GM12874 (cell line): Measurements from ENCODE around the gene ADGRD1.

Source experiments
- TF ChIP-seq, protein P1 (sequence below): IDR thresholded peaks from 2 replicates; pipeline ENCODE4 v1.5.1; 2011; ENCODE audit warnings: low read depth, mild to moderate bottlenecking, control low read depth, low read length, moderate library complexity; ENCODE audit not compliant: insufficient read depth

The ADGRD1 gene

DNA sequence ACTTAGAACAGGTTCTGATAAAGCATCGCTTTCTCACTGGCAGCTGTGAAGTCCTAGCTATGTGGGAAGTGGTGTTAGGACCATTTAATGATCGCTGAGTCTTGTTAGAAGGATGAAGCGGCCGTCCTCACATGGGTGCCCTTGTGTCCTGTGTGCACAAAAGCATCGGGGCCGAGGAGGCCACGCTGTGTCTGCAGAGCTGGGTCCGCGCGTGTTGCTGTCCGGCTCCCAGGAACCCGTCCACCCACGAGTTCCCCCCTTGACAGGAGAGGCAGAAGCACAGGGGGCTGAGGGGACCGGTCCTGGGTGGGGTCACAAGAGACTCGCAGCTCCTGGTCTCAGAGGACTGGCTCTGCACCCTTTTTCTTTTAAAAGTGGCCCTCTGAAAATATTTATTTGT is 90.4 kb downstream of the ADGRD1 start:
- TF ChIP-seq, protein P1, sequence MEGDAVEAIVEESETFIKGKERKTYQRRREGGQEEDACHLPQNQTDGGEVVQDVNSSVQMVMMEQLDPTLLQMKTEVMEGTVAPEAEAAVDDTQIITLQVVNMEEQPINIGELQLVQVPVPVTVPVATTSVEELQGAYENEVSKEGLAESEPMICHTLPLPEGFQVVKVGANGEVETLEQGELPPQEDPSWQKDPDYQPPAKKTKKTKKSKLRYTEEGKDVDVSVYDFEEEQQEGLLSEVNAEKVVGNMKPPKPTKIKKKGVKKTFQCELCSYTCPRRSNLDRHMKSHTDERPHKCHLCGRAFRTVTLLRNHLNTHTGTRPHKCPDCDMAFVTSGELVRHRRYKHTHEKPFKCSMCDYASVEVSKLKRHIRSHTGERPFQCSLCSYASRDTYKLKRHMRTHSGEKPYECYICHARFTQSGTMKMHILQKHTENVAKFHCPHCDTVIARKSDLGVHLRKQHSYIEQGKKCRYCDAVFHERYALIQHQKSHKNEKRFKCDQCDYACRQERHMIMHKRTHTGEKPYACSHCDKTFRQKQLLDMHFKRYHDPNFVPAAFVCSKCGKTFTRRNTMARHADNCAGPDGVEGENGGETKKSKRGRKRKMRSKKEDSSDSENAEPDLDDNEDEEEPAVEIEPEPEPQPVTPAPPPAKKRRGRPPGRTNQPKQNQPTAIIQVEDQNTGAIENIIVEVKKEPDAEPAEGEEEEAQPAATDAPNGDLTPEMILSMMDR, result no peak

DNA sequence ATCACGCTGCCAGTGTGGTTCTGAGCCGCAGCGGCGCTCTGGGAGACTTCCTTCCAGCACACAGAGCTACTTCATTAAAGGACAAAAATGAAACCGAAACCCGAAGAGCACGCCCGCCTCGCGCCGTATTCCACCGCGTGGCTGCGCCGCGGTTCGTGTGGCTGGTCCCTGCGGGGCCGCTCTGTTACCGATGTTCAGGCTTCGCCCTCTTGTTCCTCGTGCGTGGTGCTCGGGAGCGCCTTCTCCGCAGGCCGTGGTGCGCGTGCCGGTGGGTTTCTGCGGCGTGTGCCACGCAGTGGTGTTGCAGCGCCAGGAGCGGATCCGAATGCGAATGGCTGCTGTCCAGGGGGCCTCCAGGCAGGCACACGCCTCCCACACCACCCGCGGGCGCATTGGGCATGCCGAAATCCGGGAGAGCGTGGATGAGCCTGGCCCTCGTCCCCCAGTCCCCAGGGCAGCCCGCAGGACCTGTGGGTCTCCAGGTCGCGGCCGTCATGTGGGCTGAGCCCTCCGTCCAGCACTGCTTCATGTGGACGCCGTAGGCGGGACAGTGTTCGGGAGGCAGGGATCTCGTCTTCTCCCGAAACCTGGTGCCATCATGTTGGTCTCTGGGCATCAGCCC is 91.2 kb downstream of the ADGRD1 start:
- TF ChIP-seq, protein P1, result no peak

DNA sequence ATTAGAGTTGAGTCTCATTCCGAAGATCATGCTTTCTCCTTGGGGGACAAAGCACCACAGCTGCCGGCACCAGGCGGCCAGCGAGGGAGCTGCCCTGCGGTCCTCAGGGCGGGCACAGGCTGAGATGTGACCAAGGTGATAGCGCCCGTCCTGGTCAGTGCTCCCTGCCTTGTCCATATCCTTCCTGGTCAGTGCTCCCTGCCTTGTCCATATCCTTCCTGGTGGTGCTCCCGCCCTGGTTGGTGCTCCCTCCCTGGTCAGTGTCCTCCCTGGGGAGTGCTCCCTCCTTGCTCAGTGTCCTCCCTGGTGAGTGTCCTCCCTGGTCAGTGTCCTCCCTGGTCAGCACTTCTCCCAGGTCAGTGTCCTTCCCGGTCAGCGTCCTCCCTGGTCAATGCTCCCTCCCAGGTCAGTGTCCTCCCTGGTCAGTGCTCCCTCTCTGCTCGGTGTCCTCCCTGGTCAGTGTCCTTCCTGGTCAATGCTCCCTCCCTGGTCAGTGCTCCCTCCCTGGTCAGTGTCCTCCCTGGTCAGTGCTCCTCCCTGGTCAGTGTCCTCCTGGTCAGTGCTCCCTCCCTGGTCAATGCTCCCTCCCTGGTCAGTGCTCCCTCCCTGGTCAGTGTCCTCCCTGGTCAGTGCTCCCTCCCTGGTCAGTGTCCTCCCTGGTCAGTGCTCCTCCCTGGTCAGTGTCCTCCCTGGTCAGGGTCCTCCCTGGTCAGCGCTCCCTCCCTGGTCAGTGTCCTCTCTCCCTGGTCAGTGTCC is 92.2 kb downstream of the ADGRD1 start:
- TF ChIP-seq, protein P1, result no peak

DNA sequence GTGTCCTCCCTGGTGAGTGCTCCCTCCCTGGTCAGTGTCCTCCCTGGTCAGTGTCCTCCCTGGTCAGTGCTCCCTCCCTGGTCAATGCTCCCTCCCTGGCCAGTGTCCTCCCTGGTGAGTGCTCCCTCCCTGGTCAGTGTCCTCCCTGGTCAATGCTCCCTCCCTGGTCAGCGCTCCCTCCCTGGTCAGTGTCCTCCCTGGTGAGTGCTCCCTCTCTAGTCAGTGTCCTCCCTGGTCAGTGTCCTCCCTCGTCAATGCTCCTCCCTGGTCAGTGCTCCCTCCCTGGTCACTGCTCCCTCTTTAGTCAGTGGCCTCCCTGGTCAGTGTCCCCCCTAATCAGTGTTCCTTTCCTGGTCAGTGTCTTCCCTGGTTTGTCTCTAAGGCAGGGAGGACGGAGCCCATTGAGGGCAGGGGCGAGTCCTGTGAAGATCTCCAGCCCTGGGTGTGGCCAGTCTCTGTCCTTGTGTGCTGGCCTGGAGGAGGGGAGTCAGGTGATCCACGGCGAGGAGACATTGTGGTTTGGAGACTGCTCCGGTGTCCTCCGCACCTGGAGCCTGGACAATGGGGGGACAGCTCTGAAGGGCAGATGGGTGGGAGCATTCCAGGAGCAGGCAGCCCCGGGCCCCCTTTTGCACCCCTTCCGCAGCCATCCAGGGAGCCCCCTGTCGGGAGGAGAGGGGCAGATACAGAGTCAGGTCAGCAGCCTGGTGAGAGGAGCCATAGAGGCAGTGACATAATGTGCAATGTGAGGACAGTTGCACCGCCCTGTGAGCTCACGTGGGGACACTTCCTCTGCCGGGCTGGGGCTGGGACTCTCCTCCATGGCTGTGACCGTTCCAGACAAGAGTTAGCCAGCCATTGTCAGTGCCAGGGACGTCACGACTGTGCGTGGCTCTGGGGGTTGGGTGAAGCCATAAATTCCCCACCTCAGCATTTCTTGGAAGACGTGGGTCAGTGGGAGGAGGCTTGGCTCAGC is 93.4 kb downstream of the ADGRD1 start:
- TF ChIP-seq, protein P1, result no peak

DNA sequence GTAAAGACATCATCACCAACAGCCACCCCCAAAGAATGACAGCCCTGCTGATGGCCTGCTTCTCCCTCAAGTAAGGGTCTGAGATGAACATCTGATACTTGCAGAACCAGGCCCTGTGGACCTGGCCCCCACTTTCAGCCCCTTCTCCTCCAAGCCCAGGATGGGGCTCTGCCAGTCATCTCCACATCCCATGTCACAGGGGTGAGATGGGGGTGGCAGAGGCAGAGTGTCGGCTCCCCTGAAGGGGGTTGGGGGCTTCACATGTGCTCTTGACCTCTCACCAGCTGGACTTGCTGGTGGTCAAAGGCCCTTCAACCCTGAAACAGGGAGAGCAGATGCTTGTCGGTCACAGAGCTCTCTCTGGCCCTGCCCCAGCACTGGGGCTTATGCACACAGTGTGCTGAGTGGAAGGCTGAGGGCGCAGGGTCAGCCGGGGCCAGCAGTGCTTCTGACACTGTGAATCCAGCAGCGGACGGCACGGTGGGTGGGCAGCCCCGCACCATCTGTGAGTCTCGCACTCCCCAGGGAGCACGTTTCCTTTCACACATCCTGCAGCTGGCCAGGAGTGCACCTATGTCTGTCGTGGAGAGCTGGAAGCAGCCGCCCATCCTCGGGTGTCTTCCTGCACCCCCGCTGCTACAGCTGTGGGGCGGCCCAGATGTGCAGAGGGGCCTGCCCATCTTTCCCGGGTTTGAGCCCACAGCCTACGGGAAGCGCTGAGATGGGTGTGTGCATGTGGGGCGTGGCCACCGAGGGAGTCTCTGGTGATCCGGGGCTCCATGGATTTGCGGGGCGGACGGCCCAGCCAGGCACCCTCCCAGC is 94.3 kb downstream of the ADGRD1 start:
- TF ChIP-seq, protein P1, result no peak

DNA sequence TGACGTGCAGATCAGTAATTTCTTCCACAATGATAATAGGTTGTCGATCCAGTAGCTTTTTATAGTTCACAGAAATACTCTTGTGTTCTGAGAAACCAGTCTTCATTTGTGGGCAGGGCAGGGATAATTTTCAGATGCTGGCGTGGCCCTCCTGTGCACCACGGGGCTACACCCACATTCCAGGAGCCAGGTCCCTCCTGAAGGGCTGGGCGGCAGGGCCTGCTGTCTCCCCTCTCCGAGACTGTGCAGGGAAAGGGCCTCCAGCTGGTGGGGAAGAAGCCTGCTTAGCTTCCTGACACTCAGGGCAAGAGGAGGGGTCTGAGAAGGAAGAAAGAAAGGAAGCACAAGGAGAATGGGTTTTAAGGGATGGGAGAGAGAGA is 94.9 kb downstream of the ADGRD1 start:
- TF ChIP-seq, protein P1, result no peak

DNA sequence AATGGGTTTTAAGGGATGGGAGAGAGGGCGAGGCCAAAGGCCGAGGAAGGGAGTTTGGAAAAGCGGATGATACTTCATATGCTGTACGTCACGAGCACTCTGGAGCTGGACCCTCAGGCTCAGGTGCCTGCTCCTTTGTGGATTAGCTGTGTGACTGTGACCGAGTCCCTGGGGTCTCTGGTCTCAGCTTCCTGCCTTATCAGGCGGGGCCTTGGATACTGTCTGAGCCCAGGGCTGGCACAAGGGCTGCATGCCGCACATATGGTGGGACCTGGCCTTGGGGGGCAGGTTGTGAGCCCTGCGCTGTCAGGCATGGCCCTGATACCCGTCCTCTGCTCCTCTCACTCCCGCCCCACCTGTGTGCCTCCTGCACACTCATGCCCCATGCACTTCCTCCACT is 95.3 kb downstream of the ADGRD1 start:
- TF ChIP-seq, protein P1, result no peak
